ENCODE data around the gene MAB21L4.

DNA sequence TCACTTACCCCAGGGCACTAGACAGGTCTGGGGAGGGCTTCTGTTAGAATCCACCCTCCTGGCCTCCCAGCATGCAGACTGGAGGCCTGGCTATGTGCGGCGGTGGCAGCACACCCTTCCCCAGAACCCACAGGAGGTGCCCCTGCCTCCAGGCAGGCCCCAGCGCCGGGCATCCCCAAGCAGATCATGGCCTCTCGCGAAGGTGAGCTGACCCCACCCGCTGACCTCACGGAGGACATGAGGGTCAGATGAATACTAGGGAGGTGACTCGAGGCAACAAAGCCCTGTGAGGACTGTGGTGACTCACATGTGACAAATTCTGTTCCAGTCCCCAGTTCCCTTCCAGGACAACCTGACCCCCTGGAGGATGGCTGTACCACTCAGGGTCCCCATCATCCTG, 1.9 kb downstream of the MAB21L4 start:
- TF ChIP-seq, protein P1, sequence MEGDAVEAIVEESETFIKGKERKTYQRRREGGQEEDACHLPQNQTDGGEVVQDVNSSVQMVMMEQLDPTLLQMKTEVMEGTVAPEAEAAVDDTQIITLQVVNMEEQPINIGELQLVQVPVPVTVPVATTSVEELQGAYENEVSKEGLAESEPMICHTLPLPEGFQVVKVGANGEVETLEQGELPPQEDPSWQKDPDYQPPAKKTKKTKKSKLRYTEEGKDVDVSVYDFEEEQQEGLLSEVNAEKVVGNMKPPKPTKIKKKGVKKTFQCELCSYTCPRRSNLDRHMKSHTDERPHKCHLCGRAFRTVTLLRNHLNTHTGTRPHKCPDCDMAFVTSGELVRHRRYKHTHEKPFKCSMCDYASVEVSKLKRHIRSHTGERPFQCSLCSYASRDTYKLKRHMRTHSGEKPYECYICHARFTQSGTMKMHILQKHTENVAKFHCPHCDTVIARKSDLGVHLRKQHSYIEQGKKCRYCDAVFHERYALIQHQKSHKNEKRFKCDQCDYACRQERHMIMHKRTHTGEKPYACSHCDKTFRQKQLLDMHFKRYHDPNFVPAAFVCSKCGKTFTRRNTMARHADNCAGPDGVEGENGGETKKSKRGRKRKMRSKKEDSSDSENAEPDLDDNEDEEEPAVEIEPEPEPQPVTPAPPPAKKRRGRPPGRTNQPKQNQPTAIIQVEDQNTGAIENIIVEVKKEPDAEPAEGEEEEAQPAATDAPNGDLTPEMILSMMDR (IDR thresholded peaks at IDR 0.05), result no peak
- TF ChIP-seq POLR2AphosphoS5 (IDR thresholded peaks at IDR 0.05) (no peak), POLR2A (IDR thresholded peaks at IDR 0.05) (no peak), EP300 (IDR thresholded peaks at IDR 0.05) (no peak)

Data from sigmoid colon (tissue), 4 donors.